GOT3 (cell line): ENCODE data around the gene GSTP1.
"Not testable (repeated sequence)": the region's sequence is repeated elsewhere in the genome, so short reads cannot be mapped to it uniquely, and the experiment has no call there.

Experiments
- DNase-seq: peaks from one replicate; lab custom pipeline; 2025; ENCODE audit warnings: mixed read lengths; lab: John Stamatoyannopoulos, UW

Gene GSTP1

DNA sequence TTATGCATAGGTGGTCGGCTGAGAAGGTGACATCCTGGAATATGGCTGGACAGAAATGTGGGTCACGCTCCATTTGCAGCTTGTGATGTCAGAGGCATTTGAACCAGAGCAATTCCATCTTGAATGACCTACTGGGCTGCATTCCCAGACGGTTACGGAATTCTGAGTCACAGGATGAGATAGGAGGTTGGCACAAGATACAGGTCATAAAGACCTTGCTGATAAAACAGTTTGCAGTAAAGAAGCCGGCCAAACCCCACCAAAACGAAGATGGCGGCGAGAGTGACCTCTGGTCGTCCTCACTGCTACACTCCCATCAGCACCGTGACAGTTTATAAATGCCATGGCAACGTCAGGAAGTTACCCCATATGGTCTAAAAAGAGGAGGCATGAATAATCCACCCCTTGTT, 19.9 kb upstream of the GSTP1 start:
- not testable (repeated sequence) for DNase-seq

GRCh38 chr11:67564230-67564629, 19.4 kb upstream of the GSTP1 start:
- DNase-seq = no peak

DNA sequence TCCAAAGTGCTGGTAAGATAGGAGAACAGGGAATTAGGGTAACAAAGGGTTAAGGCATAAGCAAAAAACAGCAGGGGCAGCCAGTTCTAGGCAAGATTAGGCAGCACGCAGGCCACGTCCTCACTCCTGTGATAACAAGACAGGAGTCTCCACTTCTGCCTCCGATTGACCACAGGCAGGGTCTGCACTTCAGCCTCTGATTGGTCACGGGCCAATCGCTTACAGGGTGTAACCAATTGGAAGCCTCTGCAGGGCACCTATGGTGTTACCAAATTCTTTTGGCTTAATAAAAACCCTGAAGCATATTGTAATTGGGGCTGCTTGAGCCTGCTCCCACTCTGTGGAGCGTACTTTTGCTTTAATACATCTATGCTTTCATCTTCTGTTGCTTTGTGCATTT, 12.2 kb upstream of the GSTP1 start:
- DNase-seq = no peak

DNA sequence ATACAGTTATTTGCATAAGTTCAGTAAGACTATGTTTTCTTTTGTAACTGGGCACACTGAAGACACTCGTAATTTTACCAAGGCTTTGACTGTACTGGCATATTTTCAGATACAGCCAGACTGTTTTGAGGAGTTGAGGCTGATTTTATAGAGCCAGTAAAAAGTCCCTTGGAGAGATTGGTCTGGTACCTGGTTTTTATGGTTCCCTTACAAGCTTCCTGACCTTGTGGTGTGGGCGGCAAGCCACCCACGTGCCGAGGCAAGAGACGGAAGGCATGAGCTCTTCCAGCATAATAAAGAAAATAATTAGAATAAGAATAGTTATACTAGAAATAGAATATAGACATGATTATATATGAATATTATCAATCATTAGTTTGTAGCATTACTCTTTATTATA, 11.3 kb upstream of the GSTP1 start:
- no peak for DNase-seq

DNA sequence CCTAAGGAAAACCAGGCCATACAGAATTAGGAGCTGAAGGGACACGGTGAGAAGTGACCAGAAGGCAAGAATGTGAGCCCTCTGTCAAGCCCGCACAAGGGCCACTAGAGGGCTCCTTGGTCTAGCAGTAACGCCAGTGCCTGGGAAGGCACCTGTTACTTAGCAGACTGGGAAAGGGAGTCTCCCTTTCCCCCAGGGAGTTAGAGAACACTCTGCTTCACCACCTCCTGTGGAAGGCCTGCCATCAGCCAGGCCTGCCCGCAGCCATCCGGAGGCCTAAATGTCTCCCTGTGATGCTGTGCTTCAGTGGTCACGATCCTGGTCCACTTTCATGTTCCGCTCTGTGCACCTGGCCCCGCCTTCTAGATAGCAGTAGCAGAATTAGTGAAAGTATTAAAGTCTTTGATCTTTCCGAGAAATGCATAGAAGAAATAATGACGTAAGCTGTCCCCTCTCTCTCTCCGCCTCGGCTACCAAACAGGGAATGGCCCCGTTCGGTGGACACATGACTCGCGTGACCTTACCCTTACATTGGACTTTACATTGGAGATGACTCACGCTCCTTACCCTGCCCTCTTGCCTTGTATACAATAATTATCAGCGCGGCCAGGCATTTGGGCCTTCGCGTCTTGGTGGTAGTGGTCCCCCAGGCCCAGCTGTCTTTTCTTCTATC, 10.7 kb upstream of the GSTP1 start:
- DNase-seq = no peak

- no peak for DNase-seq
Measured at GRCh38 chr11:67574938-67575337, 8.7 kb upstream of the GSTP1 start.

GRCh38 chr11:67576735-67577475, 6.7 kb upstream of the GSTP1 start:
- no peak for DNase-seq

DNA sequence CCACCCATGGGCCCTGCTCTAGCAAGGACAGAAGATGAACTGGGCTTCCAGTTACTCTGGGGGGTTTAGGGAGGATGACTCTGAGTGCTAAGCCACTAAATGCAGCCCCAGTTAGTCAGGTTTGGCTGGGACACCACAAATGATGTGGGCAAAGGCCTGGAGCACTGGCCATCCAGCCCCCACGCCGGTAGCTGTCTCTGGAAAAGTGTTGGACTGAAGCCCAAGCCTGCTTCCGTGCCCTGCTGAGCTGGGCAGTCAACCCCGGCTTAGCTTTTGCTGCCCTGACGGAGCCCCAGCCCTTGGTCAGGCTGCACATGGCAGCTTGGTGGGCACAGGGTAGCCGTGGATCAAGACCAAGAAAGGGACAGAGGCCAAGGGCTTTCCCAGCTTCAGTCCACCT, 5.7 kb upstream of the GSTP1 start:
- DNase-seq = no peak

DNA sequence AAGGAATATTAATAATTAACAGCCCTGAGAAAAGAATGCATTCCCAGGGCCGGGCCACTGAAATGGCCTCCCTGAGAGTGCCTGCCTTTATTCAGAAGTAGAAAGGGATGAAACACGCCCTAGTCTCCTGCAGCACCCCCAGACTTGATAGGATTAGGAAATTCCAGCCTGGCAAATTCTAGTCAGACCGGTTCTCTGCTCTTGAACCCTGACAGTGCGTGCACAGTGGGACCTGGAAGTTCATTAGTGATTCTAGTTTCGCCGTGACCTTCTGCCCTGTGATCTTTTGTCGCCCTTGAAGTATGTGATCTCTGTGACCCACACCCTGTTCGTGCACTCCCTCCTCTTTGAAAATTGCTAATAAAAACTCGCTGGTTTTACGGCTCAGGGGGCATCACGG, 2.1 kb upstream of the GSTP1 start:
- no peak for DNase-seq

DNA sequence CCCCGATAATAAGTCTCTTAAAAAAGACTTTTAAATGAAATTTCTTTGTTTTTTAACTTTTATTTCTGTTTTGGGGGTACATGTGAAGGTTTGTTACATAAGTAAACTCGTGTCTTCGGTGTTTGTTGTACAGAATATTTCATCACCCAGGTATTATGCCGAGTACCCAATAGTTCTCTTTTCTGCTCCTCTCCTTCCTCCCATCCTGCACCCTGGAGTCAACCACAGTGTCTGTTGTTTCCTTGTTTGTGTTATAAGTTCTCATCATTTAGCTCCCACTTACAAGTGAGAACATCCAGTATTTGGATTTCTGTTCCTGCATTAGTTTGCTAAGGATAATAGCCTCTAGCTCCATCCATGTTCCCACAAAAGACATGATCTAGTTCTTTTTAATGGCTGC, 1.6 kb upstream of the GSTP1 start:
- DNase-seq = no peak

DNA sequence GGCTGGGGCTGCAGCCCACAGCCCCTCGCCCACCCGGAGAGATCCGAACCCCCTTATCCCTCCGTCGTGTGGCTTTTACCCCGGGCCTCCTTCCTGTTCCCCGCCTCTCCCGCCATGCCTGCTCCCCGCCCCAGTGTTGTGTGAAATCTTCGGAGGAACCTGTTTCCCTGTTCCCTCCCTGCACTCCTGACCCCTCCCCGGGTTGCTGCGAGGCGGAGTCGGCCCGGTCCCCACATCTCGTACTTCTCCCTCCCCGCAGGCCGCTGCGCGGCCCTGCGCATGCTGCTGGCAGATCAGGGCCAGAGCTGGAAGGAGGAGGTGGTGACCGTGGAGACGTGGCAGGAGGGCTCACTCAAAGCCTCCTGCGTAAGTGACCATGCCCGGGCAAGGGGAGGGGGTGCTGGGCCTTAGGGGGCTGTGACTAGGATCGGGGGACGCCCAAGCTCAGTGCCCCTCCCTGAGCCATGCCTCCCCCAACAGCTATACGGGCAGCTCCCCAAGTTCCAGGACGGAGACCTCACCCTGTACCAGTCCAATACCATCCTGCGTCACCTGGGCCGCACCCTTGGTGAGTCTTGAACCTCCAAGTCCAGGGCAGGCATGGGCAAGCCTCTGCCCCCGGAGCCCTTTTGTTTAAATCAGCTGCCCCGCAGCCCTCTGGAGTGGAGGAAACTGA, 731 bp downstream of the GSTP1 start:
- no peak for DNase-seq

- DNase-seq = no peak
Measured at GRCh38 chr11:67584881-67585873, 1.6 kb downstream of the GSTP1 start.

DNA sequence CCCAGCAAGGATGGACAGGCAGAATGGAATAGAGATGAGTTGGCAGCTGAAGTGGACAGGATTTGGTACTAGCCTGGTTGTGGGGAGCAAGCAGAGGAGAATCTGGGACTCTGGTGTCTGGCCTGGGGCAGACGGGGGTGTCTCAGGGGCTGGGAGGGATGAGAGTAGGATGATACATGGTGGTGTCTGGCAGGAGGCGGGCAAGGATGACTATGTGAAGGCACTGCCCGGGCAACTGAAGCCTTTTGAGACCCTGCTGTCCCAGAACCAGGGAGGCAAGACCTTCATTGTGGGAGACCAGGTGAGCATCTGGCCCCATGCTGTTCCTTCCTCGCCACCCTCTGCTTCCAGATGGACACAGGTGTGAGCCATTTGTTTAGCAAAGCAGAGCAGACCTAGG, 2.3 kb downstream of the GSTP1 start:
- DNase-seq = no peak

DNA sequence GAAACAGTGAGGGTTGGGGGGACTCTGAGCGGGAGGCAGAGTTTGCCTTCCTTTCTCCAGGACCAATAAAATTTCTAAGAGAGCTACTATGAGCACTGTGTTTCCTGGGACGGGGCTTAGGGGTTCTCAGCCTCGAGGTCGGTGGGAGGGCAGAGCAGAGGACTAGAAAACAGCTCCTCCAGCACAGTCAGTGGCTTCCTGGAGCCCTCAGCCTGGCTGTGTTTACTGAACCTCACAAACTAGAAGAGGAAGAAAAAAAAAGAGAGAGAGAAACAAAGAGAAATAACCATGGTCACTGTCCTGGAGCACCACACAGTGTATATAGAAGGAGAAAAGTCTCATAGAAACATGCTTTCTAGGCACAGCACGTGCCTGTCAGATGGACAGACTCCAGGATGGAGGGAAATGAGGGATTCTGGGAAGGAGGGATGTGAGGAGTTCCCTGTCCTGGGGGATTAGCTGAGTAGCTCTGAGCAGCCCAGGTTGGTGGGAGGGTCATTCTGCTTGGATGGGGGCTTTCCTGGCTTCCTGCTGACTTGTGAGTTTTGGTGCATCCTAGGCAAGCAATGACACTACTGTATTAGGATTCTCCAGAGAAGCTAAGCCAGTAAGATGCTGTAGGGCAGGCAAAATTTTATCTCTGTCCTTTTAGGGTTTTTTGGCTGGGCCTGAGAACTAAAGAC, 3.1 kb downstream of the GSTP1 start:
- no peak for DNase-seq

DNA sequence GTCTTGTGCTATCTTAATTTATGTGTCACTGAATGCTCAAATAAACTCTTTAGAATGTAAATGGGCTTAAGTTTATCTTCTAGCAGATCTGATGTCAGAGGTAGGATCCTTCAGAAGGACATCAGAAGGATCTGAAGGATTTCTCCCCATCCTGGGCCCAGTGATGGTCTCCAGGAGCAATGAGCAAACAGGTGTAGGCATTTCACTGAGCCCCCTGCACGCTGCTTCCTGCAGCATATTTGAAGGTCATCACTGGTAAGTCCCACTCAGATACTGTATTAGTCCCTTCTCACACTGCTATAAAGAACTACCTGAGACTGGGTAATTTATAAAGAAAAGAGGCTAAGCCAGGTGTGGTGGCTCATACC, 4.5 kb downstream of the GSTP1 start:
- DNase-seq = no peak

DNA sequence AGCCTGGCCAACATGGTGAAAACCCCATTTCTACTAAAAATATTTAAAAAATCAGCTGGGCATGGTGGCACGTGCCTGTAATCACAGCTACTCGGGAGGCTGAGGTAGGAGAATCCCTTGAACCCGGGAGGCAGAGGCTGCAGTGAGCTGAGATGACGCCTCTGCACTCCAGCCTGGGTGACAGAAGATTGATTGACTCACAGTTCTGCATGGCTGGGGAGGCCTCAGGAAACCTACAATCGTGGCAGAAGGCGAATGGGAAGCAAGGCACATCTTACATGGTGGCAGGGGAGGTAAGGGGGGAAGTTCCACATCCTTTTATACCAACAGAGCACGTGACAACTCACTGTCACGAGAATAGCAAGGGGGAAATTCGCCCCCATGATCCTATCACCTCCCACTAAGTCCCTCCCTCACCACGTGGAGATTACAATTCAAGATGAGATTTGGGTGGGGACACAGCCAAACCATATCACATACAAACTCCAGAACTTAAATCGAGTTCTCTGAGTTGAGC, 5.3 kb downstream of the GSTP1 start:
- not testable (repeated sequence) for DNase-seq

DNA sequence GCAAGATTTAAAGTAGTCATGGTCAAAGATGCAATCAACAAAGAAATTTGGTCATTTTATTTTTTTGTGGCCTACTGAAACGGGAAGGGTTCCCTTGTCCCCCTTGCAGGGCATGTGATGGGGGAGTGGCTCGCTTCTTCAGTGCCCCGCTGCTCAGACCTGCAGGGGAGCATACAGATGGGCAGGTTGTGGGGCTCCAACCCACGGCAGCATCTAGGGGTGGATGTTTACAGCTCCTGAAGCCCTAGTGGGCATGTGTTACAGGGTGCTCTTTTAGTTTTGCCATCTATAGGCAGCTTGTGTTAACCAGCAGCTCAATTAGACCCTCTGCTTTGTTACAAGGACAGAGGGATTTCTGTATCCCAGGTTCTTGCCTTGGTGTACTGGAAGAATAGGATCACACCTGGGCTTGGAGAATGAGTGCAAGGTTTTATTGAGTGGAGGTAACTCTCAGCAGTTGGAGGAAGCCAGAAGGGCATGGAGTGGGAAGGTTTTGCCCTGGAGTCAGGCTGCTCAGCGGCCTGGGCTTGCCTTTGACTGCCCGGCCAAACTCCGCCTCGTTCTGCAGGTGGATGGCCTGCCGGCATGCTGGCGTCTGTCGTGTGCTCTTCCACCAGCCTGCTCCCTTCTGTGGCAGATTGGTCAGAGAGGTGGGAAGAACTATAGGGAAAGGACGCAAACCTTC, 9.4 kb downstream of the GSTP1 start:
- DNase-seq = no peak

- no peak for DNase-seq
Measured at GRCh38 chr11:67593565-67593905, 9.9 kb downstream of the GSTP1 start.

DNA sequence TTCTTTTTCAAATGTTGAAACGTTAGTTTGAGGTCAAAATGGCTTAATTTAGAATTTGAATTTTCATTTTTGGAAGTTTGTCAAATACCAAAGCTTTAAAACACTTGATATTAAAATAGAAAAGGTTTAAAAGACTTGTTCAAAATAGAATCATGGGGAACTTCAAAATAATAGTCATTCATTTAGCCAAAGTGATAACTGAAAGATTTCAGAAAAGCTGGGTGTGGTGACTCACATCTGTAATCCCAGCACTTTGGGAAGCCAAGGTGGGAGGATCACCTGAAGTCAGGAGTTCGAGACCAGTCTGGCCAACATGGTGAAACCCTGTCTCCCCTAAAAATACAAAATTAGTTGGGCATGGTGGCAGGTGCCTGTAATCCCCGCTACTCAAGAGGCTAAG, 10.9 kb downstream of the GSTP1 start:
- no peak for DNase-seq

DNA sequence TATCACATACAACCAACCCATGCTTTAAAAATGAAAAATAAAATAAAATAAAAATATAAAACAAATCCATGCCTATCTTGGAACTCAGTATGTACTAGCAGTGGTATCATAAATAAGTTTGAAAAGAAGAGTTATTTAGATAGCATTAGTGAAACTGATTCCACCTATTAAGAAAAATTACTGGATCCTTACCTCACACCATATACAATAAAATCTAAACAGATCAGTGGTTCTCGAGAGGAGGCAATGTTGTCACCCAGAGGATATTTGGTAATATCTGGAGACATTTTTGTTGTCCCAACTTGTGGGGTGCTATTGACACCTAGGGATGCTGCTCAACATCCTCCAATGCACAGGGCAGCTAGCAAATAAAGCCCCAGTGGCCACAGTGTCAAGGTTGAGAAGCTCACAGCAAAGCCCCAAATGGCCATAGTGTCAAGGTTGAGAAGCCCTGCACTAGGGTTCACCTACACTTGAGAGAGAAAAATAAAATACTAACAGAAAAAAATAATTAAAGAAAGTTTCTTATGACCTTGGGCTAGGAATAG, 13.2 kb downstream of the GSTP1 start:
- DNase-seq = no peak
